Ramos (cell line): Measurements from ENCODE around the gene E2F3.

ENCODE experiments used
- in situ Hi-C: fragments of 300-500 bp; cut with MboI; formaldehyde crosslinking; loops from one replicate; pipeline ENCODE4 v1.14.3; 2022; ENCODE audit warnings: low sequenced_read_pairs; ENCODE audit not compliant: unreplicated experiment

The E2F3 gene

GRCh38 chr6:20400456-20401204, 1.0 kb upstream of the E2F3 start:
- in situ Hi-C loops: no loop called here

- in situ Hi-C loops: no loop called here
Measured at GRCh38 chr6:20402092-20402341, 338 bp downstream of the E2F3 start.

GRCh38 chr6:20402342-20403069, 827 bp downstream of the E2F3 start:
- in situ Hi-C loops: no loop called here

GRCh38 chr6:20403070-20403765, 1.5 kb downstream of the E2F3 start:
- in situ Hi-C loops: no loop called here

GRCh38 chr6:20403766-20404640, 2.3 kb downstream of the E2F3 start:
- in situ Hi-C loops: no loop called here

GRCh38 chr6:20404641-20405032, 3.0 kb downstream of the E2F3 start:
- in situ Hi-C loops: no loop called here

GRCh38 chr6:20408851-20409250, 7.2 kb downstream of the E2F3 start:
- in situ Hi-C loops: no loop called here

GRCh38 chr6:20409427-20409971, 7.8 kb downstream of the E2F3 start:
- in situ Hi-C loops: no loop called here

GRCh38 chr6:20411544-20411943, 9.9 kb downstream of the E2F3 start:
- in situ Hi-C loops: no loop called here

- in situ Hi-C loops: no loop called here
Measured at GRCh38 chr6:20411953-20412681, 10.4 kb downstream of the E2F3 start.

- in situ Hi-C loops: no loop called here
Measured at GRCh38 chr6:20412682-20413073, 11.0 kb downstream of the E2F3 start.

GRCh38 chr6:20413826-20414225, 12.1 kb downstream of the E2F3 start:
- in situ Hi-C loops: no loop called here

GRCh38 chr6:20414711-20415110, 13.0 kb downstream of the E2F3 start:
- in situ Hi-C loops: no loop called here

- in situ Hi-C loops: no loop called here
Measured at GRCh38 chr6:20415304-20415703, 13.6 kb downstream of the E2F3 start.

GRCh38 chr6:20415712-20416454, 14.2 kb downstream of the E2F3 start:
- in situ Hi-C loops: no loop called here

- in situ Hi-C loops: no loop called here
Measured at GRCh38 chr6:20416567-20417345, 15.1 kb downstream of the E2F3 start.

- in situ Hi-C loops: no loop called here
Measured at GRCh38 chr6:20417819-20418218, 16.1 kb downstream of the E2F3 start.
